HG02642 (cell line): ENCODE results near the gene ADD1.

Experiments used
- ATAC-seq: cut with Tn5 transposase; IDR thresholded peaks from one replicate; pipeline ENCODE4 v1.9.1; 2021; ENCODE audit warnings: mild to moderate bottlenecking; ENCODE audit not compliant: unreplicated experiment, poor library complexity

Gene ADD1

GRCh38 chr4:2804973-2805501 is 38.6 kb upstream of the ADD1 start:
- ATAC-seq = no peak

GRCh38 chr4:2805712-2806389 is 37.8 kb upstream of the ADD1 start:
- ATAC-seq = no peak

GRCh38 chr4:2806390-2807355 is 37.0 kb upstream of the ADD1 start:
- no peak for ATAC-seq

- no peak for ATAC-seq
Measured at GRCh38 chr4:2807571-2807970, 36.1 kb upstream of the ADD1 start.

- ATAC-seq = no peak
Measured at GRCh38 chr4:2808001-2808400, 35.6 kb upstream of the ADD1 start.

- ATAC-seq = no peak
Measured at GRCh38 chr4:2809610-2810180, 33.9 kb upstream of the ADD1 start.

GRCh38 chr4:2810388-2810787 is 33.3 kb upstream of the ADD1 start:
- no peak for ATAC-seq

- ATAC-seq = peak; percentile 61
Measured at GRCh38 chr4:2811830-2812611, 31.6 kb upstream of the ADD1 start.

- peak; percentile 14 for ATAC-seq
Measured at GRCh38 chr4:2812612-2813354, 30.9 kb upstream of the ADD1 start.

- no peak for ATAC-seq
Measured at GRCh38 chr4:2813446-2814405, 29.9 kb upstream of the ADD1 start.

- no peak for ATAC-seq
Measured at GRCh38 chr4:2814627-2815270, 28.9 kb upstream of the ADD1 start.

- no peak for ATAC-seq
Measured at GRCh38 chr4:2816401-2816954, 27.2 kb upstream of the ADD1 start.

GRCh38 chr4:2817137-2817536 is 26.5 kb upstream of the ADD1 start:
- ATAC-seq = no peak

- ATAC-seq = no peak
Measured at GRCh38 chr4:2817701-2818350, 25.8 kb upstream of the ADD1 start.

- ATAC-seq = no peak
Measured at GRCh38 chr4:2818351-2818939, 25.2 kb upstream of the ADD1 start.

GRCh38 chr4:2819244-2820215 is 24.1 kb upstream of the ADD1 start:
- ATAC-seq = no peak
